ENCODE data around the gene OPRD1. TPM values are rescaled to one million over a fixed set of nuclear protein-coding genes. Genes with fewer than 3 reads are reported as not detected.
"Not testable (repeated sequence)": the region's sequence is repeated elsewhere in the genome, so short reads cannot be mapped to it uniquely, and the experiment has no call there.

OPRD1 gene
- total RNA-seq, 4 donors from 2014 or later: under 0.01 TPM; not detected in 3

GRCh38 chr1:28789412-28789811 is 22.6 kb upstream of the OPRD1 start:
- WGBS, 2 donors (ENCODE audit: low coverage in 1 of 2): 90 to 98% methylated on average over 7 to 9 of the region's 9 CpGs

GRCh38 chr1:28789816-28790215 is 22.2 kb upstream of the OPRD1 start:
- peaks cover 0 to 5% (median 0%) of the 10 kb centered on the region in 4 donors for H3K4me1 ChIP-seq
- WGBS, 2 donors (ENCODE audit: low coverage in 1 of 2): 79 to 80% methylated on average over 5 to 6 of the region's 6 CpGs

More at GRCh38 chr1:28789412-28789811, 22.6 kb upstream of the OPRD1 start:
- Histone ChIP-seq H3K4me1 (peaks cover 0 to 5% (median 0%) of the 10 kb centered on the region in 4 donors), H3K36me3 (no peaks in the 10 kb centered on the region), H3K9me3 (no peaks in the 10 kb centered on the region), H3K27ac (no peak overlapping the region), H3K27me3 (no peaks in the 10 kb centered on the region), H3K4me3 (no peak overlapping the region)
- intact Hi-C loops (cut with DNase I; ENCODE audit: low total_unique reads): loop anchor here (5.0 kb wide), 1 partner anchor 83 kb away; no protein-coding TSS in a partner anchor
- TF ChIP-seq CTCF (IDR thresholded peaks at IDR 0.05) (no peak), POLR2AphosphoS5 (IDR thresholded peaks at IDR 0.05) (no peak), EP300 (IDR thresholded peaks at IDR 0.05; ENCODE audit: low read depth) (no peak)
- in situ Hi-C loops (cut with MboI; ENCODE audit: low pct_ligation_motif_present in 1 of 4, low pct_unique_long_range_greater_than_20kb in 1 of 4, low sequenced_read_pairs in 3 of 4): loop anchor here (5.0 to 25.0 kb wide), 6 partner anchors 78 to 423 kb away; no protein-coding TSS in a partner anchor
- DNase-seq: no peak

GRCh38 chr1:28790377-28791035 is 21.5 kb upstream of the OPRD1 start:
- H3K27ac ChIP-seq: no peak overlapping the region
- intact Hi-C loops (cut with DNase I; ENCODE audit: low total_unique reads) (no loop called here), in situ Hi-C loops (cut with MboI; ENCODE audit: low pct_ligation_motif_present in 1 of 4, low pct_unique_long_range_greater_than_20kb in 1 of 4, low sequenced_read_pairs in 3 of 4) (loop anchor here in 3 of 4 donors (10.0 to 25.0 kb wide), 3 partner anchors 247 to 422 kb away; no protein-coding TSS in a partner anchor)
- 72% methylated on average over 12 of the region's 12 CpGs; no CpG with 5 or more reads in 1 of the 2 donors for WGBS, 2 donors (ENCODE audit: low coverage in 1 of 2)
- TF ChIP-seq EP300 (IDR thresholded peaks at IDR 0.05; ENCODE audit: low read depth): no peak
- TF ChIP-seq POLR2AphosphoS5 (IDR thresholded peaks at IDR 0.05): no peak
- no peak for TF ChIP-seq POLR2A (IDR thresholded peaks at IDR 0.05)
- no peak for TF ChIP-seq CTCF (IDR thresholded peaks at IDR 0.05)
- no peak overlapping the region for H3K4me3 ChIP-seq
- H3K27me3 ChIP-seq: no peaks in the 10 kb centered on the region
- DNase-seq: no peak
- no peaks in the 10 kb centered on the region for H3K36me3 ChIP-seq
- no peaks in the 10 kb centered on the region for H3K9me3 ChIP-seq
- peaks cover 0 to under 1% (median 0%) of the 10 kb centered on the region in 4 donors for H3K4me1 ChIP-seq

More at GRCh38 chr1:28789816-28790215, 22.2 kb upstream of the OPRD1 start:
- no peak for DNase-seq
- Histone ChIP-seq H3K36me3 (no peaks in the 10 kb centered on the region), H3K27me3 (no peaks in the 10 kb centered on the region), H3K9me3 (no peaks in the 10 kb centered on the region), H3K4me3 (no peak overlapping the region), H3K27ac (no peak overlapping the region)
- no peak for TF ChIP-seq CTCF (IDR thresholded peaks at IDR 0.05)
- TF ChIP-seq POLR2AphosphoS5 (IDR thresholded peaks at IDR 0.05): no peak
- TF ChIP-seq POLR2A (IDR thresholded peaks at IDR 0.05): no peak
- TF ChIP-seq EP300 (IDR thresholded peaks at IDR 0.05; ENCODE audit: low read depth): no peak
- intact Hi-C loops (cut with DNase I; ENCODE audit: low total_unique reads) (loop anchor here (5.0 kb wide), 1 partner anchor 82 kb away; no protein-coding TSS in a partner anchor), in situ Hi-C loops (cut with MboI; ENCODE audit: low pct_ligation_motif_present in 1 of 4, low pct_unique_long_range_greater_than_20kb in 1 of 4, low sequenced_read_pairs in 3 of 4) (loop anchor here (5.0 to 25.0 kb wide), 6 partner anchors 77 to 422 kb away; no protein-coding TSS in a partner anchor)

- H3K4me1 ChIP-seq; H3K9me3 ChIP-seq; H3K27me3 ChIP-seq; DNase-seq; H3K36me3 ChIP-seq; H3K27ac ChIP-seq; H3K4me3 ChIP-seq; intact Hi-C loops (cut with DNase I; ENCODE audit: low total_unique reads): not testable (repeated sequence)
- WGBS, 2 donors (ENCODE audit: low coverage in 1 of 2): 92 to 96% methylated on average over 2 of the region's 2 CpGs
- in situ Hi-C loops (cut with MboI; ENCODE audit: low pct_ligation_motif_present in 1 of 4, low pct_unique_long_range_greater_than_20kb in 1 of 4, low sequenced_read_pairs in 3 of 4): loop anchor here in 3 of 4 donors (10.0 to 25.0 kb wide), 3 partner anchors 245 to 420 kb away; no protein-coding TSS in a partner anchor
These were observed 20.0 kb upstream of the OPRD1 start for GRCh38 chr1:28791929-28792328.

All from transverse colon (tissue), 4 donors.